ENCODE data around the gene AUTS2.

- TF ChIP-seq POLR2A (IDR thresholded peaks at IDR 0.05), result no peak
- TF ChIP-seq, protein P1, sequence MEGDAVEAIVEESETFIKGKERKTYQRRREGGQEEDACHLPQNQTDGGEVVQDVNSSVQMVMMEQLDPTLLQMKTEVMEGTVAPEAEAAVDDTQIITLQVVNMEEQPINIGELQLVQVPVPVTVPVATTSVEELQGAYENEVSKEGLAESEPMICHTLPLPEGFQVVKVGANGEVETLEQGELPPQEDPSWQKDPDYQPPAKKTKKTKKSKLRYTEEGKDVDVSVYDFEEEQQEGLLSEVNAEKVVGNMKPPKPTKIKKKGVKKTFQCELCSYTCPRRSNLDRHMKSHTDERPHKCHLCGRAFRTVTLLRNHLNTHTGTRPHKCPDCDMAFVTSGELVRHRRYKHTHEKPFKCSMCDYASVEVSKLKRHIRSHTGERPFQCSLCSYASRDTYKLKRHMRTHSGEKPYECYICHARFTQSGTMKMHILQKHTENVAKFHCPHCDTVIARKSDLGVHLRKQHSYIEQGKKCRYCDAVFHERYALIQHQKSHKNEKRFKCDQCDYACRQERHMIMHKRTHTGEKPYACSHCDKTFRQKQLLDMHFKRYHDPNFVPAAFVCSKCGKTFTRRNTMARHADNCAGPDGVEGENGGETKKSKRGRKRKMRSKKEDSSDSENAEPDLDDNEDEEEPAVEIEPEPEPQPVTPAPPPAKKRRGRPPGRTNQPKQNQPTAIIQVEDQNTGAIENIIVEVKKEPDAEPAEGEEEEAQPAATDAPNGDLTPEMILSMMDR (IDR thresholded peaks at IDR 0.05), result no peak
Observed at GRCh38 chr7:70069977-70070376, 471.7 kb downstream of the AUTS2 start.

Data from breast epithelium (tissue), 3 donors.